Prostate gland (tissue), 2 donors: Measurements from ENCODE around the gene CCND1.

Source experiments
- CTCF ChIP-seq, 4 experiments: fragments of 200-600 bp in 2 of 4; fragments of 450-650 bp in 2 of 4; sonication (generic) in 2 of 4; IDR thresholded peaks; 1 replicate in 3 of 4; 2 replicates in 1 of 4; pipeline ENCODE4 v1.5.1; 2016 to 2019; ENCODE audit warnings: antibody characterized with exemption in 4 of 4, mild to moderate bottlenecking in 2 of 4, moderate library complexity in 2 of 4
- POLR2A ChIP-seq: fragments of 450-650 bp; IDR thresholded peaks from one replicate; pipeline ENCODE4 v1.6.1; 2016; ENCODE audit warnings: antibody characterized with exemption, mild to moderate bottlenecking
- POLR2AphosphoS5 ChIP-seq: sonication (generic); formaldehyde crosslinking; IDR thresholded peaks from one replicate; pipeline ENCODE4 v1.6.1; 2017; ENCODE audit warnings: antibody characterized with exemption

- TF ChIP-seq CTCF (IDR thresholded peaks at IDR 0.05) (no peak), POLR2A (no peak), POLR2AphosphoS5 (no peak)
Observed at GRCh38 chr11:69605737-69606526, 35.0 kb upstream of the CCND1 start.
